ENCODE results near the gene CRACR2B. TPM values are rescaled to one million over a fixed set of nuclear protein-coding genes. Genes with fewer than 3 reads are reported as not detected.

CRACR2B gene
- total RNA-seq, 1 donor from 2014 or later: 50.9 TPM

DNA sequence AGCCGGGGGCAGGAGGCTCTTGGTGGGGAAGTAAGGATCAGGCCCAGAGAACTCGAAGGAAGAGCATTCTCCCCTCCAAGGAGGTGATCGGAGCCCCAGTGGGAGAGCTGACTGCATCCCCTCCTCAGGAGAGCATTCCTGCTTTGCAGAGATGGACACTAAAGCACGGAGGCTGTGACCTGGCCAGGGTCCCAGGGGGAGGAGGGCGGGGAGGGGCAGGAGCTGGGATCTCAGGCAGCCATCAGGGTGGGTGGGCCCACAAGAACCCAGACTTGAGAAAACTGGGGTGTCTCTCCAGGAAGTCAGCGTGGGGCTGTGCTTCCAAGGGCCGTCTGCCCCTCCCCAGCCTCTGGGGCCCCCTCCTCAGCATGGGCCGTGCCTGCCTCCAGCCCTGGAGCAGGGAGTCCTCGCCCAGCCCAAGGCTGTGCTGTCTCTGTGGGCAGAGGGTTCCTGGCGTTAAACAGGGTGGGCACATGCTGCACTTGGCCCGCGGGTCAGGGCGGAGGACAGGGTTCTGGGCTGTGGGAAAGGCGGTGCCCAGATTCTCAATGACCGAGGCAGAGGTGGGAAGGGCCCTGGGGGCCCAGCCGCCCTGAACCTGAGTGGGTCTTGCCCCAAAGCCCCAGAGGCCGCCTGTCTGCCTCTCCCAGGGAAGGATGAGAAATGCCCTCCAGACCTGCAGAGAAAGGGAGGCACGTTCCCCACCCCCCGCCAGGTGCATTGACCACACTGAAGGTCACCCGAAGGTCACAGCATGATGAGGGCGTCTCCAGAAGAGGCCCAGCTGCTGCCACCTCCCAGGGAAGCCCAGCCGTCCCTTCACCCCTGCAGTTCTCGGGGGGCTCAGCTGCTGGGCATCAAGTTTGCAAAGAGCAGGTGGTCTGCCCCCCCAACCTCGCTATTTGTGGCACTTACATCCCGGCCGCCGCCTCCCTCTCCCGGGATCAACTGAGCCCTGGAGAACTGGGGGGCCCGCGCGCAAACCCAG, 38.5 kb upstream of the CRACR2B start:
- H3K27ac Mint-ChIP-seq: no peak overlapping the region
- TF ChIP-seq, protein P1, sequence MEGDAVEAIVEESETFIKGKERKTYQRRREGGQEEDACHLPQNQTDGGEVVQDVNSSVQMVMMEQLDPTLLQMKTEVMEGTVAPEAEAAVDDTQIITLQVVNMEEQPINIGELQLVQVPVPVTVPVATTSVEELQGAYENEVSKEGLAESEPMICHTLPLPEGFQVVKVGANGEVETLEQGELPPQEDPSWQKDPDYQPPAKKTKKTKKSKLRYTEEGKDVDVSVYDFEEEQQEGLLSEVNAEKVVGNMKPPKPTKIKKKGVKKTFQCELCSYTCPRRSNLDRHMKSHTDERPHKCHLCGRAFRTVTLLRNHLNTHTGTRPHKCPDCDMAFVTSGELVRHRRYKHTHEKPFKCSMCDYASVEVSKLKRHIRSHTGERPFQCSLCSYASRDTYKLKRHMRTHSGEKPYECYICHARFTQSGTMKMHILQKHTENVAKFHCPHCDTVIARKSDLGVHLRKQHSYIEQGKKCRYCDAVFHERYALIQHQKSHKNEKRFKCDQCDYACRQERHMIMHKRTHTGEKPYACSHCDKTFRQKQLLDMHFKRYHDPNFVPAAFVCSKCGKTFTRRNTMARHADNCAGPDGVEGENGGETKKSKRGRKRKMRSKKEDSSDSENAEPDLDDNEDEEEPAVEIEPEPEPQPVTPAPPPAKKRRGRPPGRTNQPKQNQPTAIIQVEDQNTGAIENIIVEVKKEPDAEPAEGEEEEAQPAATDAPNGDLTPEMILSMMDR (IDR thresholded peaks at IDR 0.05; ENCODE audit: unreplicated experiment): no peak
- no peak for DNase-seq (ENCODE audit: low spot score, unreplicated experiment)

DNA sequence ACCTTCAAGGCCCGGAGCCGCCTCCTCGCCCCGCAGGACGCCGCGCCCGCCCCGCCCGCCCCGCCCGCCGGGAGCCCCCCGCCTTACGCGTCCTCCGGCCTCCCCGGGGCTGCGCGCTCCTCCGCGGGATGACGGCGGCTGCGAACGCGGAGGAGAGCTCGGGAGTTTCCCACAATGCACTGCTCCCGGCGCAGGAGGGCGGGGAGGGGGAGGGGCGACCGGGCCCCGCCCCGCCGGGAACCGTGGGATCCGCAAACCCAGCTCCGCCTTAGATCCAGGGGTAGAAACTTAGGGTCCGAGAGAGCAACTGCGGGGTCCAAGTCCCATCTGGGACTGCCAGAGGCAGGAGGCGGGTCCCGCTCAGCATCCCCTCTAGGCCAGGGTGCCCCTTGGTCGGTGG, 37.8 kb upstream of the CRACR2B start, which contains the start of gene CEND1:
Gene CEND1 (minus strand): TSS at position 148 of the 400 bp plus-strand sequence. CDS start 1,514 bp downstream, outside the sequence.
- H3K4me3 Mint-ChIP-seq (ENCODE audit: low read depth): no peak within 1 kb of the TSS
- DNase-seq (ENCODE audit: low spot score, unreplicated experiment): no peak
- H3K9me3 Mint-ChIP-seq (ENCODE audit: low read depth): no peaks in the 10 kb centered on the region
- no peaks in the 10 kb centered on the region for H3K4me1 Mint-ChIP-seq (ENCODE audit: low read depth)
- TF ChIP-seq, protein P1 (IDR thresholded peaks at IDR 0.05; ENCODE audit: unreplicated experiment): no peak
- no peaks in the 10 kb centered on the region for H3K36me3 Mint-ChIP-seq (ENCODE audit: insufficient read depth)
- no peak within 1 kb of the TSS for H3K27ac Mint-ChIP-seq
- no peaks in the 10 kb centered on the region for H3K27me3 Mint-ChIP-seq

More for the DNA sequence above, 38.5 kb upstream of the CRACR2B start:
- H3K36me3 Mint-ChIP-seq (ENCODE audit: insufficient read depth): no peaks in the 10 kb centered on the region
- H3K4me3 Mint-ChIP-seq (ENCODE audit: low read depth): no peak overlapping the region
- H3K27me3 Mint-ChIP-seq: no peaks in the 10 kb centered on the region
- no peaks in the 10 kb centered on the region for H3K9me3 Mint-ChIP-seq (ENCODE audit: low read depth)
- H3K4me1 Mint-ChIP-seq (ENCODE audit: low read depth): no peaks in the 10 kb centered on the region

DNA sequence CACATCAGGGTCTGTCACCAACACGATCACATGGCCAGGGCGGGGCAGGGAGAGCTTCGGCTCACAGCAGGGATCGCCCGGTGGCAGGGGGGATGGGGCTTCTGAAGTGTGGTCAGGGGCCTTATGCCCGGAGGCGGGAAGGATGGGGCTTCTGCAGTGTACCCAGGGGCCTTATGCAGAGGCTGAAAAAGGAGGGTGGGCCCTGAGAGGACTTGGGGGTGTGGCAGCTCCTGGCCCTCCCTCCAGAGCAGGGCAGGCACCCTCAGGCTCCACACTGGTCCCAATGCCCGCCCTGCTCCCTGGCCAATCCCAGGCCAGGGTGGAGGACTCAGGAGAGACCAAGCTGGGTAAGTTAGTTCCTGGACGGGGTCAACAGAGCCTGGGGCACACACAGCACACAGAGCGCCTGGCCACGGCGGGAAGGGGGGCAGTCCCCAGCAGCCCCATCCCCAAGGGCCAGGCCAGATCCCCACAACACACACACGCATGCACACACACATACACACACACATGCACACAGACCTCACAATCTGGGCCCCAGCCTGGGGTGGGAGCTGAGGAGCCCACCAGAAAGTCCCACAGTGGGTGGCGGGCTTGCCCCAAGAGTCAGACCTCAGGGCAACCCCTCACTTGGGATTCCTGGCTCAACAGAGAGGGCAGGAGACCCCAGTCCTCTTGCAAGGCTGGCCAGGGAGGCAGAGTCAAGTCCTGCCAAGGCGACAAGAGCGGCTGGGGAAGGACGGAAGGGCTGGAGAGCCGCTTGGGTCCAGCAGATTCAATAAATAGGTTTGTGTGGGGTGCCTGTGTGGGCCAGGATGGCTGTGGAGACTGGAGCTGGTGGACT, 36.8 kb upstream of the CRACR2B start:
- Mint-ChIP-seq H3K4me3 (ENCODE audit: low read depth) (no peak overlapping the region), H3K27me3 (no peaks in the 10 kb centered on the region), H3K4me1 (ENCODE audit: low read depth) (peaks cover under 1% of the 10 kb centered on the region), H3K27ac (no peak overlapping the region), H3K9me3 (ENCODE audit: low read depth) (no peaks in the 10 kb centered on the region), H3K36me3 (ENCODE audit: insufficient read depth) (no peaks in the 10 kb centered on the region)
- TF ChIP-seq, protein P1 (IDR thresholded peaks at IDR 0.05; ENCODE audit: unreplicated experiment): no peak
- DNase-seq (ENCODE audit: low spot score, unreplicated experiment): no peak

DNA sequence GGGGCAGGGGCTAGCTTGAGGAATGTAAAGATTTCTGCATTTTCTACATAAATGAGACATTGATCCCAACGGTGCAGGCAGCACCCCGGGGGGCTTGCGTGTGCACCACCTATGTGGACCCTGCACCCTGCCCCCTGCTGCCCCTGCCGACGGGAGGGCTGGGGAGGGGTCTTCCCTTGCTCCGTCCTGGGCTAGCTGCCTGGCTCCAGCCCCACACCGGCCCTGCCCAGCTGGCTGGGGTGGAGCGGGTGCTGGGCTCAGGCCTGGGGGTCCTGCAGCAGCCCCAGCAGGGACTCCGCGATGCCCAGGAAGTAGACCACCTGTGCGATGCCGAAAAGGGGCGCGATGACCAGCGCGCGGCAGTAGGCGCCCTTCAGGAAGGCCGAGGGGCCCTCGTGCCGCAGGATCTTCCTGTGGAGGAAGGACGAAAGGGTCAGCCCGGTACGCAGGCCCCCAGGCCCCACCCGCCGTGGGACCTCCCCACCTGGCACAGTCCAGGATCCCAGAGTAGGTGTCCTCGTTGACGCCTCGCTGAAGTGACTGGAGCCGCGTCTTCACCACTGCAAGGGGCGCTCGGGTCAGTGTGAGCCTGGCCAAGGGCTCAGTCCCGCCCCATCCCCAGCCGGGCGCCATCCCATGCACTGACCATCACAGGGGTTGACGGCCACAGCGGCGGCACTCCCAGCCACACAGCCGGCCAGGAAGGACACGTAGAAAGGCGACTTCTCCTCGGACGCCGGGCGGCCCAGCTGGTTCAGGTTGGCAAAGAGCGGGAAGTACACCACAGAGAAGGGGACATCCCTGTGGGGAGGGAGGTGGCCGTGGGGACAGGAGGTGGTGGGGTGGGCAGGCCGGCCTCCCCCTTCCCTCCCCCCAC, 35.8 kb upstream of the CRACR2B start:
- Mint-ChIP-seq H3K36me3 (ENCODE audit: insufficient read depth) (no peaks in the 10 kb centered on the region), H3K9me3 (ENCODE audit: low read depth) (no peaks in the 10 kb centered on the region), H3K4me3 (ENCODE audit: low read depth) (no peak overlapping the region), H3K27me3 (no peaks in the 10 kb centered on the region), H3K27ac (no peak overlapping the region), H3K4me1 (ENCODE audit: low read depth) (peaks cover 5% of the 10 kb centered on the region)
- no peak for DNase-seq (ENCODE audit: low spot score, unreplicated experiment)
- TF ChIP-seq, protein P1 (IDR thresholded peaks at IDR 0.05; ENCODE audit: unreplicated experiment): no peak

All from progenitor cell of endocrine pancreas (in vitro differentiated cells).